ENCODE measurements around the gene SLC30A4.
"Not testable (repeated sequence)": the region's sequence is repeated elsewhere in the genome, so short reads cannot be mapped to it uniquely, and the experiment has no call there.

Gene SLC30A4

GRCh38 chr15:45521596-45522327 lies 793 bp downstream of the SLC30A4 start:
- Histone ChIP-seq H3K9ac (no peak overlapping the region), H3K36me3 (ENCODE audit: control insufficient read depth, insufficient read depth, low read length) (no peaks in the 10 kb centered on the region), H3K79me2 (peaks cover 5% of the 10 kb centered on the region), H3K27me3 (ENCODE audit: control insufficient read depth, insufficient read depth, low read length) (no peaks in the 10 kb centered on the region), H2AFZ (peak overlapping the region; percentile 81), H3K27ac (peak overlapping the region; percentile 80), H3K9me3 (ENCODE audit: control insufficient read depth, low read length) (no peaks in the 10 kb centered on the region), H3K4me2 (ENCODE audit: low read length) (peak overlapping the region; percentile 80), H3K4me3 (ENCODE audit: low read depth, low read length) (peak overlapping the region; percentile 70), H3K4me1 (peaks cover 4% of the 10 kb centered on the region)
- no peak for TF ChIP-seq CTCF (IDR thresholded peaks at IDR 0.05)

- no peak overlapping the region for H2AFZ ChIP-seq
- no peaks in the 10 kb centered on the region for H3K36me3 ChIP-seq (ENCODE audit: control insufficient read depth, insufficient read depth, low read length)
These were observed 11.7 kb downstream of the SLC30A4 start for GRCh38 chr15:45510758-45511280.

GRCh38 chr15:45507143-45507542 lies 15.4 kb downstream of the SLC30A4 start:
- H3K9ac ChIP-seq; H3K4me3 ChIP-seq (ENCODE audit: low read depth, low read length); H3K27ac ChIP-seq; H3K4me1 ChIP-seq; H3K9me3 ChIP-seq (ENCODE audit: control insufficient read depth, low read length); H3K36me3 ChIP-seq (ENCODE audit: control insufficient read depth, insufficient read depth, low read length); H3K4me2 ChIP-seq (ENCODE audit: low read length); H3K79me2 ChIP-seq; H3K27me3 ChIP-seq (ENCODE audit: control insufficient read depth, insufficient read depth, low read length); H2AFZ ChIP-seq: not testable (repeated sequence)

More at GRCh38 chr15:45510758-45511280, 11.7 kb downstream of the SLC30A4 start:
- no peaks in the 10 kb centered on the region for H3K9me3 ChIP-seq (ENCODE audit: control insufficient read depth, low read length)
- H3K27me3 ChIP-seq (ENCODE audit: control insufficient read depth, insufficient read depth, low read length): no peaks in the 10 kb centered on the region
- H3K4me1 ChIP-seq: no peaks in the 10 kb centered on the region
- no peaks in the 10 kb centered on the region for H3K79me2 ChIP-seq
- no peak overlapping the region for H3K4me3 ChIP-seq (ENCODE audit: low read depth, low read length)
- no peak overlapping the region for H3K4me2 ChIP-seq (ENCODE audit: low read length)
- no peak for TF ChIP-seq CTCF (IDR thresholded peaks at IDR 0.05)
- H3K27ac ChIP-seq: no peak overlapping the region
- H3K9ac ChIP-seq: no peak overlapping the region

- no peak overlapping the region for H3K4me3 ChIP-seq (ENCODE audit: low read depth, low read length)
- no peaks in the 10 kb centered on the region for H3K79me2 ChIP-seq
- no peaks in the 10 kb centered on the region for H3K27me3 ChIP-seq (ENCODE audit: control insufficient read depth, insufficient read depth, low read length)
- no peak for TF ChIP-seq CTCF (IDR thresholded peaks at IDR 0.05)
- H3K4me2 ChIP-seq (ENCODE audit: low read length): no peak overlapping the region
- H2AFZ ChIP-seq: no peak overlapping the region
- H3K36me3 ChIP-seq (ENCODE audit: control insufficient read depth, insufficient read depth, low read length): no peaks in the 10 kb centered on the region
- H3K4me1 ChIP-seq: no peaks in the 10 kb centered on the region
- no peak overlapping the region for H3K9ac ChIP-seq
- H3K27ac ChIP-seq: no peak overlapping the region
- no peaks in the 10 kb centered on the region for H3K9me3 ChIP-seq (ENCODE audit: control insufficient read depth, low read length)
These were observed 23.1 kb downstream of the SLC30A4 start for GRCh38 chr15:45499426-45499825.

- H3K79me2 ChIP-seq: no peaks in the 10 kb centered on the region
- no peaks in the 10 kb centered on the region for H3K27me3 ChIP-seq (ENCODE audit: control insufficient read depth, insufficient read depth, low read length)
- H3K9me3 ChIP-seq (ENCODE audit: control insufficient read depth, low read length): no peaks in the 10 kb centered on the region
- no peak overlapping the region for H3K4me3 ChIP-seq (ENCODE audit: low read depth, low read length)
- H3K9ac ChIP-seq: no peak overlapping the region
- H3K27ac ChIP-seq: no peak overlapping the region
- H3K4me1 ChIP-seq: no peaks in the 10 kb centered on the region
- H3K36me3 ChIP-seq (ENCODE audit: control insufficient read depth, insufficient read depth, low read length): no peaks in the 10 kb centered on the region
- H3K4me2 ChIP-seq (ENCODE audit: low read length): no peak overlapping the region
- H2AFZ ChIP-seq: no peak overlapping the region
- no peak for TF ChIP-seq CTCF (IDR thresholded peaks at IDR 0.05)
These were observed 23.9 kb downstream of the SLC30A4 start for GRCh38 chr15:45498701-45499100.
